Astrocyte (in vitro differentiated cells and primary cell): ENCODE results near the gene ZNF532. TPM values are rescaled to one million over a fixed set of nuclear protein-coding genes. Genes with fewer than 3 reads are reported as not detected.

Source experiments
- DNase-seq: peaks from one replicate; pipeline ENCODE4 v3.0.0-alpha.2; 2010; ENCODE audit warnings: low read depth
- FAIRE-seq: peaks from 2 replicates; lab custom pipeline; 2011; peaks lifted over from hg19 to GRCh38; lab: Jason Lieb, UNC
- H2AFZ ChIP-seq: 2 replicates; pipeline ENCODE4 v1.6.0; 2012; ENCODE audit warnings: low read depth, low read length, inconsistent platforms
- H3K27ac ChIP-seq: 2 replicates; pipeline ENCODE4 v1.5.1; 2011; ENCODE audit warnings: low read depth, low read length, inconsistent platforms
- H3K27me3 ChIP-seq: 2 replicates; pipeline ENCODE4 v1.6.0; 2011; ENCODE audit warnings: low read length, inconsistent platforms; ENCODE audit not compliant: insufficient read depth
- H3K36me3 ChIP-seq: 2 replicates; pipeline ENCODE4 v1.5.1; 2011; ENCODE audit warnings: low read length, inconsistent platforms; ENCODE audit not compliant: insufficient read depth
- H3K4me1 ChIP-seq: 2 replicates; pipeline ENCODE4 v1.5.1; 2011; ENCODE audit warnings: low read length, inconsistent platforms; ENCODE audit not compliant: insufficient read depth
- H3K4me2 ChIP-seq: 2 replicates; pipeline ENCODE4 v1.6.0; 2012; ENCODE audit warnings: low read length, inconsistent platforms
- H3K4me3 ChIP-seq: 2 replicates; pipeline ENCODE4 v1.5.1; 2011; ENCODE audit warnings: low read depth, mild to moderate bottlenecking, low read length, inconsistent platforms; ENCODE audit not compliant: insufficient read depth
- H3K79me2 ChIP-seq: 2 replicates; pipeline ENCODE4 v1.6.0; 2012; ENCODE audit warnings: mild to moderate bottlenecking, low read length, inconsistent platforms; ENCODE audit not compliant: insufficient read depth
- H3K9ac ChIP-seq: 2 replicates; pipeline ENCODE4 v1.6.0; 2012; ENCODE audit warnings: mild to moderate bottlenecking, low read length, inconsistent platforms
- H3K9me3 ChIP-seq: 2 replicates; pipeline ENCODE4 v1.5.1; 2012; ENCODE audit warnings: low read depth, mild to moderate bottlenecking, low read length, inconsistent platforms; ENCODE audit not compliant: insufficient read depth
- H4K20me1 ChIP-seq: 2 replicates; pipeline ENCODE4 v1.6.0; 2012; ENCODE audit warnings: low read length, inconsistent platforms; ENCODE audit not compliant: insufficient read depth
- H3K27ac Mint-ChIP-seq: one replicate; pipeline ENCODE4 v1.8.0; 2021; ENCODE audit warnings: mild to moderate bottlenecking, mixed read lengths; ENCODE audit not compliant: unreplicated experiment
- H3K27me3 Mint-ChIP-seq: one replicate; pipeline ENCODE4 v1.8.0; 2021; ENCODE audit warnings: low read depth, mixed read lengths; ENCODE audit not compliant: unreplicated experiment
- H3K36me3 Mint-ChIP-seq: one replicate; pipeline ENCODE4 v1.8.0; 2021; ENCODE audit warnings: low read depth, mixed read lengths; ENCODE audit not compliant: unreplicated experiment
- H3K4me1 Mint-ChIP-seq: one replicate; pipeline ENCODE4 v1.8.0; 2021; ENCODE audit warnings: low read depth, mixed read lengths; ENCODE audit not compliant: unreplicated experiment
- H3K4me3 Mint-ChIP-seq: one replicate; pipeline ENCODE4 v1.8.0; 2021; ENCODE audit warnings: mild to moderate bottlenecking, moderate library complexity, mixed read lengths; ENCODE audit not compliant: unreplicated experiment
- H3K9me3 Mint-ChIP-seq: one replicate; pipeline ENCODE4 v1.8.0; 2021; ENCODE audit warnings: mild to moderate bottlenecking, mixed read lengths; ENCODE audit not compliant: unreplicated experiment
- EZH2 ChIP-seq: IDR thresholded peaks from 2 replicates; pipeline ENCODE4 v1.6.1; 2012; ENCODE audit warnings: mild to moderate bottlenecking, low read length, inconsistent platforms; ENCODE audit not compliant: insufficient read depth
- total RNA-seq: library from RNA; stranded (reverse); gene quantifications from 2 replicates; pipeline ENCODE4 v1.2.1, GENCODE V29; 2021
- TF ChIP-seq, protein P1 (sequence below): IDR thresholded peaks from 2 replicates; pipeline ENCODE4 v1.5.1; 2011; ENCODE audit warnings: low read depth, mild to moderate bottlenecking, inconsistent platforms, low read length, moderate library complexity; ENCODE audit not compliant: insufficient read depth

The ZNF532 gene
- total RNA-seq, 1 donor from 2014 or later = 135 TPM

DNA sequence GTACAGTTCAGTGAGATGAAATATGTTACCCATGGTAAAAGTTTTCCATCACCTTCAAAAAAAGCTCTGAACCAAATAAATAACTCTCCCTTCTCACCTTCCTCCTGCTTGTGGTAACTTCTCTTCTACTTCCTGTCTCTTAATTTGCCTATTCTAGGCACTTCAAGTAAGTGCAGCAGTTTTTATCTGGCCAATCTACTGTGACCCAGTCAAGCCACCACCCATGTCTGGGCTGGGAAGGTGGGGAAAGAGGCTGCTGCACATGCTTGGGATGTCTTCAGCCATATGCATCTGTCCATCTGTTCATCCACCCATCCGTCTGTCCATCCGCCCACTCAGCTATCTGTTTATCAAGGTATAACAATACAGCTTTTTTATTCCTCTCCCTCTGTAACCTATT lies 31.6 kb downstream of the ZNF532 start:
- Histone ChIP-seq H2AFZ (no peak overlapping the region), H3K4me3 (no peak overlapping the region), H3K9ac (no peak overlapping the region), H3K4me1 (peaks cover 10% of the 10 kb centered on the region), H3K4me2 (no peak overlapping the region), H3K27ac (no peak overlapping the region), H3K36me3 (peaks cover 7% of the 10 kb centered on the region), H3K27me3 (no peaks in the 10 kb centered on the region), H4K20me1 (peaks cover 66% of the 10 kb centered on the region), H3K9me3 (no peaks in the 10 kb centered on the region), H3K79me2 (peaks cover 97% of the 10 kb centered on the region)
- DNase-seq (no peak), FAIRE-seq (no peak)
- no peaks in the 10 kb centered on the region for H3K9me3 Mint-ChIP-seq
- peaks cover 20% of the 10 kb centered on the region for H3K36me3 Mint-ChIP-seq
- peaks cover 47% of the 10 kb centered on the region for H3K4me1 Mint-ChIP-seq
- no peak overlapping the region for H3K4me3 Mint-ChIP-seq
- H3K27me3 Mint-ChIP-seq = no peaks in the 10 kb centered on the region
- no peak for TF ChIP-seq EZH2
- TF ChIP-seq, protein P1, sequence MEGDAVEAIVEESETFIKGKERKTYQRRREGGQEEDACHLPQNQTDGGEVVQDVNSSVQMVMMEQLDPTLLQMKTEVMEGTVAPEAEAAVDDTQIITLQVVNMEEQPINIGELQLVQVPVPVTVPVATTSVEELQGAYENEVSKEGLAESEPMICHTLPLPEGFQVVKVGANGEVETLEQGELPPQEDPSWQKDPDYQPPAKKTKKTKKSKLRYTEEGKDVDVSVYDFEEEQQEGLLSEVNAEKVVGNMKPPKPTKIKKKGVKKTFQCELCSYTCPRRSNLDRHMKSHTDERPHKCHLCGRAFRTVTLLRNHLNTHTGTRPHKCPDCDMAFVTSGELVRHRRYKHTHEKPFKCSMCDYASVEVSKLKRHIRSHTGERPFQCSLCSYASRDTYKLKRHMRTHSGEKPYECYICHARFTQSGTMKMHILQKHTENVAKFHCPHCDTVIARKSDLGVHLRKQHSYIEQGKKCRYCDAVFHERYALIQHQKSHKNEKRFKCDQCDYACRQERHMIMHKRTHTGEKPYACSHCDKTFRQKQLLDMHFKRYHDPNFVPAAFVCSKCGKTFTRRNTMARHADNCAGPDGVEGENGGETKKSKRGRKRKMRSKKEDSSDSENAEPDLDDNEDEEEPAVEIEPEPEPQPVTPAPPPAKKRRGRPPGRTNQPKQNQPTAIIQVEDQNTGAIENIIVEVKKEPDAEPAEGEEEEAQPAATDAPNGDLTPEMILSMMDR = no peak
- H3K27ac Mint-ChIP-seq = peak overlapping the region; percentile 8

DNA sequence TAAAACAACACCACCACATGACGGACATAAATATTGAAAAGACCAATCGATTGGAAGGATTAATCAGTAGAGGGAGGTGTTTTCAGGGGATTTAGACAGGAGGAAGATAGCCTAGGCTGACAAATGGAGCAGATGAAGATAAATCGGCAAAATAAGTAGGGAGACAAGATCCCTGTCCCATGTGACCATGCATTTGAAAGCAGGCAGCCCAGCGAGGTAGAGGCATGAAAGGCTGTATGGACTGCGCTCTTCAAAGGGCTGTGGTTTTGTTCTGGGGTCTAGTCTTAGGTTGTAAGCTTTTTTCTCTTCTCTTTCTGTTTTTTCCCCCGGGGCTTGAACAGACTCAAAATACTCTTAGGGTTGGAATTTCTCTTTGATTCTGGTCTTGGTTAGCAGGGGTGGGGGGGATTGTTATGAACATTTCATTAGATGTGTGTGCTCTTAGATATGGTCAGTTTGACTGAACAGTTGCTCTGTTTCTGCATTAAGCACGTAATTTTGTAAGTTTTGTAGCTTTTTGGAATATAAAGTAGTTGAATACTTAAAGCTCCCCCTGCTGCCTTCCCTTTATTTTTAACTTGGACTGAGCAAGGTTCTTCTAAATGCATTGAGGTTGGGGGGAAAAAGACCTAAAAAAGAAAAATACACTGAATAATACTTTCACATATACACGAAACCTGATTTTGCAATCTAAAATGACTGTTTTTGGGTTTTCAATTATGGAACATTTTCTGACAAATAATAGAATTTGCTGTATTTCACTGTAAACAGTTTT lies 32.2 kb downstream of the ZNF532 start:
- no peak overlapping the region for H3K4me3 ChIP-seq
- H3K27me3 ChIP-seq = no peaks in the 10 kb centered on the region
- FAIRE-seq = no peak
- H3K79me2 ChIP-seq = peaks cover 97% of the 10 kb centered on the region
- H3K27me3 Mint-ChIP-seq = no peaks in the 10 kb centered on the region
- H3K9ac ChIP-seq = peak overlapping the region; percentile 10
- TF ChIP-seq, protein P1 = no peak
- no peak for TF ChIP-seq EZH2
- H2AFZ ChIP-seq = no peak overlapping the region
- peaks cover 7% of the 10 kb centered on the region for H3K36me3 ChIP-seq
- no peak overlapping the region for H3K27ac Mint-ChIP-seq
- H3K9me3 Mint-ChIP-seq = no peaks in the 10 kb centered on the region
- H3K9me3 ChIP-seq = no peaks in the 10 kb centered on the region
- no peak overlapping the region for H3K4me3 Mint-ChIP-seq
- DNase-seq = no peak
- H3K4me2 ChIP-seq = no peak overlapping the region
- peaks cover 69% of the 10 kb centered on the region for H4K20me1 ChIP-seq
- no peak overlapping the region for H3K27ac ChIP-seq
- peaks cover 18% of the 10 kb centered on the region for H3K36me3 Mint-ChIP-seq
- peaks cover 41% of the 10 kb centered on the region for H3K4me1 Mint-ChIP-seq
- H3K4me1 ChIP-seq = peaks cover 7% of the 10 kb centered on the region
